Peyer's patch (tissue), 4 donors: ENCODE data around the gene KLHL17. TPM values are rescaled to one million over a fixed set of nuclear protein-coding genes. Genes with fewer than 3 reads are reported as not detected.

Source experiments
- DNase-seq, 3 donors: peaks; one replicate each; pipeline ENCODE4 v3.0.0-alpha.2; 2017 to 2019
- H3K27ac ChIP-seq, 4 donors: fragments of 200-600 bp; sonication (generic); one replicate each; pipeline ENCODE4 v1.5.1; 2016 to 2019
- H3K27me3 ChIP-seq, 2 donors: fragments of 200-600 bp; sonication (generic); one replicate each; pipeline ENCODE4 v1.5.1; 2019
- H3K36me3 ChIP-seq, 3 donors: fragments of 200-600 bp; sonication (generic); one replicate each; pipeline ENCODE4 v1.5.1; 2016 to 2019
- H3K4me1 ChIP-seq, 4 donors: fragments of 200-600 bp; sonication (generic); one replicate each; pipeline ENCODE4 v1.5.1; 2016 to 2019
- H3K4me3 ChIP-seq, 4 donors: fragments of 200-600 bp; sonication (generic); 1 replicate in 3 of 4; 2 replicates in 1 of 4; pipeline ENCODE4 v1.5.1; 2016 to 2019; ENCODE audit warnings: mild to moderate bottlenecking in 1 of 4
- H3K9me3 ChIP-seq, 4 donors: fragments of 200-600 bp; sonication (generic); one replicate each; pipeline ENCODE4 v1.5.1; 2016 to 2019; ENCODE audit warnings: mild to moderate bottlenecking in 1 of 4
- CTCF ChIP-seq, 6 experiments: fragments of 450-650 bp in 4 of 6; fragments of 200-600 bp in 2 of 6; sonication (generic) in 1 of 6; IDR thresholded peaks; one replicate each; pipeline ENCODE4 v1.5.1; 2017 to 2019; ENCODE audit warnings: antibody characterized with exemption in 6 of 6, mild to moderate bottlenecking in 3 of 6, moderate library complexity in 1 of 6
- POLR2A ChIP-seq, 2 donors: fragments of 450-650 bp; IDR thresholded peaks; one replicate each; pipeline ENCODE4 v1.5.1; 2017; ENCODE audit warnings: antibody characterized with exemption in 2 of 2, mild to moderate bottlenecking in 2 of 2, moderate library complexity in 2 of 2
- total RNA-seq, 4 donors: library from RNA; depleted of rRNA; stranded (reverse); fragments of >200 nt; gene quantifications; one replicate each; pipeline ENCODE4 v1.1.0, GENCODE V29; 2016

The KLHL17 gene
- total RNA-seq, 4 donors from 2014 or later = 14.9 to 17.0 (median 15.8) TPM

GRCh38 chr1:981491-981954, 21.1 kb downstream of the KLHL17 start:
- Histone ChIP-seq H3K4me1 (peaks cover 0 to 4% (median 0%) of the 10 kb centered on the region in 4 donors), H3K27ac (no peak overlapping the region), H3K36me3 (no peaks in the 10 kb centered on the region), H3K27me3 (no peaks in the 10 kb centered on the region), H3K9me3 (no peaks in the 10 kb centered on the region), H3K4me3 (no peak overlapping the region)
- no peak for DNase-seq
- TF ChIP-seq POLR2A (IDR thresholded peaks at IDR 0.05) (no peak), CTCF (IDR thresholded peaks at IDR 0.05) (no peak)

- no peak for TF ChIP-seq CTCF (IDR thresholded peaks at IDR 0.05)
- TF ChIP-seq POLR2A (IDR thresholded peaks at IDR 0.05) = no peak
- no peaks in the 10 kb centered on the region for H3K27me3 ChIP-seq
- H3K27ac ChIP-seq = no peak within 1 kb of the TSS
- no peaks in the 10 kb centered on the region for H3K36me3 ChIP-seq
- peaks cover 0 to 4% (median 0%) of the 10 kb centered on the region in 4 donors for H3K4me1 ChIP-seq
- no peak for DNase-seq
- no peak within 1 kb of the TSS for H3K4me3 ChIP-seq
- H3K9me3 ChIP-seq = no peaks in the 10 kb centered on the region
Measured at GRCh38 chr1:981955-982558, 21.7 kb downstream of the KLHL17 start, which contains the start of gene PERM1. PERM1 (minus strand) TSS chr1:982093; CDS start chr1:981029, 1,064 bp downstream.

GRCh38 chr1:982765-983436, 22.5 kb downstream of the KLHL17 start:
- TF ChIP-seq CTCF (IDR thresholded peaks at IDR 0.05) = no peak
- no peak for TF ChIP-seq POLR2A (IDR thresholded peaks at IDR 0.05)

GRCh38 chr1:983798-984475, 23.6 kb downstream of the KLHL17 start:
- H3K27ac ChIP-seq = no peak overlapping the region
- TF ChIP-seq CTCF (IDR thresholded peaks at IDR 0.05) = peak; percentile 12 to 95 (median 62)
- no peak for TF ChIP-seq POLR2A (IDR thresholded peaks at IDR 0.05)
- peak; percentile 38 to 72 (median 67) for DNase-seq
- peaks cover 0 to 4% (median 0%) of the 10 kb centered on the region in 4 donors for H3K4me1 ChIP-seq
- H3K27me3 ChIP-seq = no peaks in the 10 kb centered on the region
- no peaks in the 10 kb centered on the region for H3K36me3 ChIP-seq
- H3K4me3 ChIP-seq = no peak overlapping the region
- no peaks in the 10 kb centered on the region for H3K9me3 ChIP-seq

More at GRCh38 chr1:982765-983436, 22.5 kb downstream of the KLHL17 start:
- no peak overlapping the region for H3K27ac ChIP-seq
- no peak for DNase-seq
- H3K9me3 ChIP-seq = no peaks in the 10 kb centered on the region
- H3K27me3 ChIP-seq = no peaks in the 10 kb centered on the region
- no peaks in the 10 kb centered on the region for H3K36me3 ChIP-seq
- peaks cover 0 to 4% (median 0%) of the 10 kb centered on the region in 4 donors for H3K4me1 ChIP-seq
- H3K4me3 ChIP-seq = no peak overlapping the region

GRCh38 chr1:984476-984814, 24.1 kb downstream of the KLHL17 start:
- Histone ChIP-seq H3K36me3 (no peaks in the 10 kb centered on the region), H3K27me3 (no peaks in the 10 kb centered on the region), H3K4me3 (no peak overlapping the region), H3K4me1 (peaks cover 0 to 4% (median 0%) of the 10 kb centered on the region in 4 donors), H3K27ac (no peak overlapping the region), H3K9me3 (no peaks in the 10 kb centered on the region)
- DNase-seq = no peak
- no peak for TF ChIP-seq CTCF (IDR thresholded peaks at IDR 0.05)
- no peak for TF ChIP-seq POLR2A (IDR thresholded peaks at IDR 0.05)
